ENCODE results near the gene IRF2BP2.

The IRF2BP2 gene

DNA sequence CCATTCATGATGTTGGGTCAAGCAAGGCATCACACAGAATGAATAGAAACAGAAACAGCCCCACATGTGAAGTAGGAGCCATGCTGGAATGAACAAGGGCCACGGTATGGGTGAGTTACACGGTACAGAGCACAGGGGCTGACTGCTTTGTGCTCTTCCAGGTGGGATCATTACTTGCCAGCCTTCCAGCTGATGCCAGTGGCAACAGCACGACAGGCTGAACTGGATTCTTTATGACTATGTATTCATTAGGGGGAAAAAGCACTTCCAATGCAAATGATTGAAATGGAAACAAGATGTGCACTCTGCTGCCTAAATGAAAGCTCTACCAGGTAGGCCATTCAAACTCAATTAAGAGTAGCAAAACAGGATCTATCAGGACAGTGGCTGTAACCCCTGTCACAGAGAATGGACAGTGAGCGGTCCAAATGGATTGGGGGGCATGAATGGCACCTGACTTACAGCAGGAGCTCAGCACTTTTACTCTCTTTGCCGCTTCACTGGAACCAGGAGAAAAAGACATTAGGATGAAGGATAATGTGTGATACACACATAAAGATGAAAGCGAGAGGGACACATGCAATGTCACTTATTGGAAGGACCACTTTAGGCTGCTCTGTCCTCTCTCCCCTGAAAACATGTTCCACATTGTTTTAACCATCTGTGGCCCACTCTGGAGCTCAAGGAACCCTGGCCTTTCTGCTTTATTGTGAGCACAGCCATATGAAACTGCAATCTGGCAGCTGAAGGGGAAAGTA, 23.4 kb upstream of the IRF2BP2 start:
- no peak for DNase-seq

DNA sequence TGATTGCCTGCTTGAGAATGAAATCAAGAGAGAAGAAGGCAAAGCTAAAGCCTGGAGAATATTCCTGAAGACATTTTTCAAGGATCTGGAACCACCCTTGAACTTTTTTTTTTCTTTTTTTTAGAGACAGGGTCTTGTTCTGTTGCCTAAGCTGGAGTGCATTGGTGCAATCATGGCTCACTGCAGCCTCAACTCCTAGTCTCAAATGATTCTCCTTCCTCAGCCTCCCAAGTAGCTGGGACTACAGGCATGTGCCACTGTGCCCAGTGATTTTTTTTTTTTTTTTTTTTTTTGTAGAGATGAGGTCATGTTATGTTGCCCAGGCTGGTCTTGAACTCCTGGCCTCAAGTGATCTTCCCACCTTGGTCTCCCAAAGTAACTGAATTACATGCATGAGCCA, 22.2 kb upstream of the IRF2BP2 start:
- DNase-seq: no peak

DNA sequence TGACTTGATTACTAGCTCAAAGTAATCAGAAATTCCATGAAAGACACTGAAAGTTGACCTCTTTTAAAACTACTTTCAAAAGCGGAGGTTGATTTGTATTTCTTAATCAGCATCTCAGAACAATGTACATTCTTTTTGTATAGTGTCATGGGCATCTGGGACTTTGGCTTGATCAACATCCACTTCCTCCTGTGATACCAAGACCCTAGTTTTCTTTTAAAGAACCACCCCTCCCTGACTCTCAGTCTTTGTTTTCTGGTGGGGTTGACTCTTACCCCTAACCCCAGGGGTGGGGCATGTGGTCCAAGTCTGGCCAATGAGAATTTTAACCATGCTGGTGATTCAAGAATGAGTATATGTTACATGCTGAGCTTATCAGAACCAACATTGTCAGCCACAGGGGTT, 21.7 kb upstream of the IRF2BP2 start:
- DNase-seq: no peak

DNA sequence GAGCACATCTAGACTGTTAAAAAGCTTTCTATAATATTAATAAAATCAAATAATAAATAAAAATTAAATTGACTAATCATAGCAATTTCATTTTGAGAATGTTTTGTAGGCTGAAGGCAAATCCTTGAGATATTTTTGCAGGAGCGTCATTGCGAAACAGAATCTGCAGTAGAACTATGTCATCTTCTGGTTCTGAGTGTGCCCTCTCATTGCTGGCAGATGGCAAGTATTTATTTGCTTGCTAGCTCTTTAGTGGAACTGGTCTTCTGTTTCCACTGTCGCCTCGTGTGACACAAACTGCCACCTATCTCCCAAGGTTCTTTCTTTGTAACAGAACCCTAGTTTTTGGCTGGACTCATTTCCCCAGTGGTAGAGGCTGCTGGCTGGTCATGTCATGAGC, 19.0 kb upstream of the IRF2BP2 start:
- DNase-seq: no peak

GRCh38 chr1:234628089-234628488, 18.1 kb upstream of the IRF2BP2 start:
- DNase-seq: no peak

DNA sequence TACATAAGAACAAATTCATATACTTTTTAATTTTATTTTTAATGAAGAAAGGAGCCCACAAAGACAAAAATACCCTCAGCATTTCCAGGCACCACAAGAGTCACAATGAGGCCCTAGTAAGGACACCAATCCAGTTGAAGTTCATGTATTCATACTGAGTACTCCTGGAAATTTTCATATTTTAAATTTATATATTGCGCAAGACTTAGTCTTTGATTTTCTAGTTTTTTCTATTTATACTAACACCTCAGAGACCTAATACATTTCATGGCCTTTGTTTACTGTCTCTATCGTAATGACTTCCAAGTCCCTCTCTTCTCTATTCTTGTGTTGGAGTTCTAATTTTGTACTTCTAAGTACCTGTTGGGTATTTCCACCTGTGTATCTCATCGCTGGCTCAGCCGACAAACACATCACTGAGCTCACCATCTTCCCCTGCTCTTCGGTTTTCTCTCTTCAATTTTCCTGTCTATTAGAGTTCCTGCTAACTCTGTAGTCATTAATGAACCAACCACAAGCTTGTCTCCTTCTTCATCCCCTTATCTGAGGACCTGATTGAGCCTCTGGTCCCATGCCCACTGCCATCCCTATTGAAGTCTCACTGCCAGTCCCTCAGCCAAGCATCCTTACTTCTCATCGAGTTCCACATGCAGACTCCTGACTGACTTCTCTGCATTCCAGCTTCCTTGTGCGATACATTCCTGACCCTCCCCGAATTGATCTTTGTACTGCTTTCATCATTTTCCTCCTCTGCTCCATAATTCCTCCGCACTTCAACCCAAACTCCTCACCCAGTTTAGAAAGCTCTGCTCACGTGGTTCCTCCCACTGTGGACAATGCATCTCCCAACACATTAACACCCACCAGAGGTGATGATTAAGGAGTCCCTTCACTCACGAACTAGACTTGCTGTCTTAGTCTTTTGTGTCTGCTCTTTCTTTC, 17.3 kb upstream of the IRF2BP2 start:
- DNase-seq: no peak

GRCh38 chr1:234626391-234626790, 16.4 kb upstream of the IRF2BP2 start:
- no peak for DNase-seq

DNA sequence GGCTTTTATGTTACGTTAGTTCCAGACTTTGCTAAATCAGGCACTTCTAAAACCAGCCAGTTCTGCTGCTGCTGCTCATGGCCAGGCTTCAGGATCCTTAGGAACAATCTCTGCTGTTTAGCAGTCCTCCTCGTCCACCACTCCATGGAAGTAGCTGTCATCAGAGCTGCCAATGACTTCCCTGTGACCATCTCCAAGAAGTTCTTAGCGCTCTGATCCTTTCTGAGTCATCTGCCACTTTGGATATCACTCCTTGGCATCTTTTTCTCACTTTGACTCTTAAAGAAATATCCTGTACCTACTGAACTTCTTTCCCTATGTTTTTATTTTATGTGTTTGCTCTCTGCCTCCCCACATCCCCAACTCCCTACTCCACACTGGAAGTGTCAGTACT, 14.7 kb upstream of the IRF2BP2 start:
- no peak for DNase-seq

GRCh38 chr1:234621657-234622335, 11.8 kb upstream of the IRF2BP2 start:
- no peak for DNase-seq

DNA sequence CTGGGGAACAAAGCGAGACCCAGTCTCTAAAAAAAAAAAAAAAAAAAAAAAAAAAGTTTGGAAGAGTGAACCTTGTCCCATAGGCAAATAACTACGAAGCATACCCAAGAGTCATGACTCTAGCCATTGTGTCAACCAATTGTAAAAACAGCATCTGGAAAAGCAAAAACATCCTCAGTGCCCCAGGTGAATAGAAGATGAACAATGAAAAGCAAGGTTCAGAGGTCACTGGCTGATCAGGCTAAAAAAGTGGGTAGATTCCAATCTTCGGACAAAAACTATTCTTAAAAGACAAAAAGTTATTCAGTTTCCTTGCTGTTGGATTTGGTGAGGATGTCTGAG, 11.1 kb upstream of the IRF2BP2 start:
- DNase-seq: no peak

DNA sequence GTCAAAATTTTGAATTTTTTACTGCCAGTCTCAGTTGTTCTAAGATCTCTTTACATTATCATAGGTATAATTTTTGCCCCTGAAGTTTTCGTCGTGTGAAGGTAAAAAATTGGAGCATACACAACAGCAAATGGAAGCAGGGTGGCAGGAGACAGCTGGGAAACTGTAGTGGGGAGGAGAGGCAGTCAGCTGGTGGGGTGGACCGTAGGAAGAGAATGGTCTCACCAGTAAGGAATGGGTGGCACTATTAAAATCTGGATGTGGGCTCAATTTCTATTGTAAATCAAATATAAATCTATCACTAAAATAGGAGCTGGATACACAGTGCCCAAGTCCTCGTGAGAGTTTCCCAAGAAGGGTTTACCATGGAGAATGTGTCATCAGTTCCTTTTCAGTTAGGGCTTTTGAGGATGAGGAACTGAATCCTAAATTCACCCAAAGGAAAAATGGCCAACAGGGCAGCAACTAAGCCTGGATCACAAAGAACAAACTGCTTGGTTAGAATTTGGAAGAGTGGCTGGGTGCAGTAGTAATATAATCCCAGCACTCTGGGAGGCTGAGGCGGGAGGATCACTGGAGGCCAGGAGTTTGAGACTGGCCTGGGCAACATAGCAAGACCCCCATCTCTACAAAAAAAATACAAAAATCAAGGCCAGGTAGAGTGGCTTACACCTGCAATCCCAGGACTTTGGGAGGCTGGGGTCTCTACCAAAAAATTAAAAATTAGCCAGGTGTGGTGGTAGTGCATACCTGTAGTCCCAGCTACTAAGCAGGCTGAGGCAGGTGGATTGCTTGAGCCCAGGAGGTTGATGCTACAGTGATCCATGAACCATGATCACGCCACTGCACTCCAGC, 10.5 kb upstream of the IRF2BP2 start:
- DNase-seq: no peak

- no peak for DNase-seq
Observed at GRCh38 chr1:234619794-234620247, 9.8 kb upstream of the IRF2BP2 start.

DNA sequence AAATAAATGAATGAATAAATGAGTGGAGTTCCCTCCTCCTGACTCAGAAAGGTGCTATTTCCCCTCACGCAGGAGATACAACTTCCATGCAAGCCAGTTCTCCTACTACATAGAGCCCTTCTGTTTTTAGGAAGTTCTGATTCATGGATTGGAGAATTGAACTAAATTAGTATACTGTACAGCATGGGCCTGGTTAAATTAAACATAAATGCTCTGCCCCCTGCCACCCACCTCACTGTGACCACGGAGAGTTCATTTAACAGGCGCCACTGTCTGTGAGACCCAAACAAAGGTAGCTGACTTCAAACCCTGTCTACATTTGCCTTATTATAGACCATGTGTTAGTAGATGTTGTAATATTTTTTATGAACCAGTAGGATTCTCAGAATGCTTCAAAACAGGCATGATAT, 9.1 kb upstream of the IRF2BP2 start:
- DNase-seq: no peak

GRCh38 chr1:234618737-234619049, 8.7 kb upstream of the IRF2BP2 start:
- no peak for DNase-seq

GRCh38 chr1:234617986-234618736, 8.2 kb upstream of the IRF2BP2 start:
- no peak for DNase-seq

DNA sequence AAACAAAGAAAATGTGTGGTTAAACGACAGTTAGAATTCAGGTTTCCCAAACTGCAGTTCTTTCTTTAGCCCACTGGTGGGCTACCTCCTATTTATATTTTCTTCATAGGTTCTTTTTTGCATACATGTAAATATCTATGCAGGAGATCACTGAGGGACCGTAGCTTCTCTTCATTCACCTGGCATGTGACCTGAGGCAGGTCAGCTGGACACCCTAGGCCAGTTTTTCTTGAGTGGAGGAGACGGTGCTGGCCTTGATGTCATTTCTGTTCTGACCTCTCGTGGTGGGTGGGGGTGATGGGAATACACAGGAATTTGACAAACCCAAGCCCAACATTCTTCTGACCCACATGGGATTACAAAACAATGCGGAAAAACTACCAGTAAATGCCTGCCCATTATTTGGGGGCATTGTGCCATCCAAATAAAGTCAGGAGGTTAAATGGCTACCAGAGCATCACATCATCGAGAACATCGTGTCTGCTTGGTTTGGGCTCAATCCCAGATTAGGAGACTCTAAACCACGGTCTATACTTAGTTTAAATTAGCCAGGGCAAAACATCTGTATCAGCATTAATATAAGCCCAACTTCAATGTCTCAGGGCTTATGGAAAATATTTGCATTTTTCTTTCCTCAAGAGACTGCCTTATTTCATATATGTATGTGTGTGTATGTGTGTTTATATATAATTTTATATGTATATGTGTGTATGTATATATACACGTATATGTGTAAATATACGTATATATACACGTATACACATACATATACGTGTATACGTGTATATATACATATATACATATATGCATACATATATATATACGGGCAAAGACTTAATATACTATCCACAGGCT, 7.4 kb upstream of the IRF2BP2 start:
- no peak for DNase-seq

DNA sequence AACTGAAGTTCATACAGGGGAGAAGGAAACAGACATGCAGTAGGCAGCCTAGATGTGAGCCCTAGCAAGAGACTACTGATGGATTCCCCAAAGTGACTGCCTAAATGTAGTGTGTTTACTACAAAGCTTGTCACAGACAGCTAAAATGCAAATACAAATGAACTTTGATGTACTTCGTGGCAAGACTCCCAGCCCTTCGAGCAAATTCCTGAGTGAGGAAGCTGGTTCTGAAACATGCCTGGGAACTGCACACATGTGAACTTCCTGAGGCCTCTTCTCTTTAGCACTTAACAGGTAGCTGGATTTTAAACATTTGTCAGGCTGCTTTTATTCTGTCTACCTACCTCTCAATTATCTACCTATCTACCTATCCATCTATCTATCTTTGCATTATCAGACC, 6.7 kb upstream of the IRF2BP2 start:
- no peak for DNase-seq

GRCh38 chr1:234614081-234614489, 4.1 kb upstream of the IRF2BP2 start:
- DNase-seq: peak in 1 of 2 experiments; percentile 29

DNA sequence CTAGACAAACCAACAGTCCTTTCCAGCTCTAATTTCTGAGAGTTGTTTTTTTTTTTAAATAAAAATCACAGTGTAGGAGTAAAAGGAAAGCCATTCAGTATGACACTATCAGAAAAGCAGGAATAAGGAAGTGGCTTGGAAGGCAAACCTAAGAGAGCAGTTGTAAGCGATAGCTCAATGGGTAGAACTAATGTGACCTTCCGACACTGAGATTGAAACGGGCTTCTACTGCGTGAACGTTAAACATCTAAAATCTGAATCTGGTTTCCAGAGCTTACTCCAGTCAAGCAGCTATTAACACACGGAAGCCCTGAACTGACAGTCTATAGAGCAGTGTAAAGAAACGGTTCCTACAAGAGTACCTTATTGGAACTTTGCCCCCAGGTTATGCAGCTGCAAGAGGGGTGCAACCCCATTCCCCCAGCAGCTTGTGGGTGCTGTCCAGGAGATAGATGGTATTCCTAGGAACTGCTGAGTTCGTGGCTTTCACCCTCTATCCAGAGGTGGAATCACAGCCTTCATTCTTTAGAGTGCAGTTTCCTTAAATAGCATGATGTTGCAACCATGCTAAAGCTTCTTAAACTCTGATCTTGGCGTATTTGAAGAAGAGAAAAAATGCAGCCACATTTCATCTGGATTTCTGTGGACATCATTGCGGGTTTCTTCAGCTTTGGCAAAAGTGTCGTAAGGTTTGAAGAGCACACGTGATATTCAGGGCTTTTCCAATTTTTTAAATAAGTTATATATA, 3.3 kb upstream of the IRF2BP2 start:
- DNase-seq: no peak

Data from cerebellar nuclear complex (tissue), 1 donor.